ENCODE data around the gene HSBP1L1.

The HSBP1L1 gene

GRCh38 chr18:79943608-79944125, 20.8 kb upstream of the HSBP1L1 start:
- no peaks in the 10 kb centered on the region for H3K27me3 ChIP-seq (ENCODE audit: low read length)
- no peaks in the 10 kb centered on the region for H3K9me2 ChIP-seq (replicated peaks; ENCODE audit: insufficient read depth, low read length)
- H2AFZ ChIP-seq (ENCODE audit: low read depth, low read length, severe bottlenecking): no peak overlapping the region
- no peak overlapping the region for H3K27ac ChIP-seq (ENCODE audit: low read depth, low read length)
- no peaks in the 10 kb centered on the region for H3K9me3 ChIP-seq (ENCODE audit: insufficient read depth, low read length)
- H3K9ac ChIP-seq (ENCODE audit: low read length): no peak overlapping the region
- H3K79me2 ChIP-seq (ENCODE audit: insufficient read depth, low read length): peaks cover 11% of the 10 kb centered on the region; the same call in 1 of the 2 replicates
- no peaks in the 10 kb centered on the region for H4K20me1 ChIP-seq (ENCODE audit: low read depth, low read length)
- H3K4me3 ChIP-seq (ENCODE audit: insufficient read depth, low read length, poor library complexity, severe bottlenecking): no peak overlapping the region
- H3K4me2 ChIP-seq (ENCODE audit: low read depth, low read length, poor library complexity, severe bottlenecking): no peak overlapping the region
- no peaks in the 10 kb centered on the region for H3F3A ChIP-seq (ENCODE audit: insufficient read depth)
- no peak for TF ChIP-seq CTCF (IDR thresholded peaks at IDR 0.05; ENCODE audit: insufficient read depth, low read length, poor library complexity, severe bottlenecking)
- no peak for TF ChIP-seq EZH2phosphoT487 (conservative IDR thresholded peaks at IDR 0.05; ENCODE audit: low read length)
- H3K36me3 ChIP-seq (ENCODE audit: low read length): no peaks in the 10 kb centered on the region

- Histone ChIP-seq H3K4me2 (ENCODE audit: low read depth, low read length, poor library complexity, severe bottlenecking) (no peak overlapping the region), H3K9ac (ENCODE audit: low read length) (no peak overlapping the region), H3K36me3 (ENCODE audit: low read length) (no peaks in the 10 kb centered on the region)
Observed at GRCh38 chr18:79944126-79944731, 20.2 kb upstream of the HSBP1L1 start.

GRCh38 chr18:79944746-79945117, 19.7 kb upstream of the HSBP1L1 start:
- H3F3A ChIP-seq (ENCODE audit: insufficient read depth): 0 out of 2 replicates have a peak, but pooled peaks cover 3% of the 10 kb centered on the region
- peaks cover 11% of the 10 kb centered on the region; the same call in 1 of the 2 replicates for H3K79me2 ChIP-seq (ENCODE audit: insufficient read depth, low read length)
- no peak overlapping the region for H3K4me3 ChIP-seq (ENCODE audit: insufficient read depth, low read length, poor library complexity, severe bottlenecking)
- no peaks in the 10 kb centered on the region for H4K20me1 ChIP-seq (ENCODE audit: low read depth, low read length)
- no peaks in the 10 kb centered on the region for H3K36me3 ChIP-seq (ENCODE audit: low read length)
- no peak overlapping the region for H3K4me2 ChIP-seq (ENCODE audit: low read depth, low read length, poor library complexity, severe bottlenecking)
- H3K9ac ChIP-seq (ENCODE audit: low read length): no peak overlapping the region
- no peaks in the 10 kb centered on the region for H3K9me2 ChIP-seq (replicated peaks; ENCODE audit: insufficient read depth, low read length)
- no peak overlapping the region for H2AFZ ChIP-seq (ENCODE audit: low read depth, low read length, severe bottlenecking)
- no peak overlapping the region for H3K27ac ChIP-seq (ENCODE audit: low read depth, low read length)
- H3K27me3 ChIP-seq (ENCODE audit: low read length): no peaks in the 10 kb centered on the region
- H3K9me3 ChIP-seq (ENCODE audit: insufficient read depth, low read length): no peaks in the 10 kb centered on the region
- TF ChIP-seq EZH2phosphoT487 (conservative IDR thresholded peaks at IDR 0.05; ENCODE audit: low read length) (no peak), CTCF (IDR thresholded peaks at IDR 0.05; ENCODE audit: insufficient read depth, low read length, poor library complexity, severe bottlenecking) (no peak)

More at GRCh38 chr18:79944126-79944731, 20.2 kb upstream of the HSBP1L1 start:
- TF ChIP-seq EZH2phosphoT487 (conservative IDR thresholded peaks at IDR 0.05; ENCODE audit: low read length) (no peak), CTCF (IDR thresholded peaks at IDR 0.05; ENCODE audit: insufficient read depth, low read length, poor library complexity, severe bottlenecking) (no peak)
- Histone ChIP-seq H3K4me3 (ENCODE audit: insufficient read depth, low read length, poor library complexity, severe bottlenecking) (no peak overlapping the region), H3K27ac (ENCODE audit: low read depth, low read length) (no peak overlapping the region), H3K79me2 (ENCODE audit: insufficient read depth, low read length) (peaks cover 11% of the 10 kb centered on the region; the same call in 1 of the 2 replicates), H3K9me2 (replicated peaks; ENCODE audit: insufficient read depth, low read length) (no peaks in the 10 kb centered on the region), H2AFZ (ENCODE audit: low read depth, low read length, severe bottlenecking) (no peak overlapping the region), H4K20me1 (ENCODE audit: low read depth, low read length) (no peaks in the 10 kb centered on the region), H3F3A (ENCODE audit: insufficient read depth) (no peaks in the 10 kb centered on the region), H3K27me3 (ENCODE audit: low read length) (no peaks in the 10 kb centered on the region), H3K9me3 (ENCODE audit: insufficient read depth, low read length) (no peaks in the 10 kb centered on the region)

Measured in SU-DHL-6 (cell line).